Psoas muscle (tissue), 8 donors: ENCODE data around the gene AGPS. TPM values are rescaled to one million over a fixed set of nuclear protein-coding genes. Genes with fewer than 3 reads are reported as not detected.

ENCODE experiments used
- ATAC-seq, 4 donors: fragments of 200-7000 bp; cut with Tn5 transposase; one replicate each; pipeline ENCODE4 v1.9.1; 2020; ENCODE audit warnings: moderate library complexity in 3 of 4, mild to moderate bottlenecking in 2 of 4
- DNase-seq, 2 donors: peaks; one replicate each; pipeline ENCODE4 v3.0.0-alpha.2; 2020
- H3K27ac ChIP-seq: fragments of 200-600 bp; one replicate; pipeline ENCODE4 v1.8.0; 2022
- H3K27me3 ChIP-seq, 3 donors: fragments of 200-600 bp in 1 of 3; one replicate each; pipeline versions ENCODE4 v1.6.1 to v1.8.0; 2013 to 2022; ENCODE audit warnings: low read length in 2 of 3, mild to moderate bottlenecking in 2 of 3, moderate library complexity in 1 of 3; ENCODE audit not compliant: insufficient read depth in 3 of 3
- H3K36me3 ChIP-seq, 2 donors: fragments of 200-600 bp in 1 of 2; one replicate each; pipeline versions ENCODE4 v1.6.1 to v1.8.0; 2013 to 2022; ENCODE audit warnings: low read depth in 1 of 2, mild to moderate bottlenecking in 1 of 2, moderate library complexity in 1 of 2; ENCODE audit not compliant: insufficient read depth in 1 of 2
- H3K4me1 ChIP-seq: fragments of 200-600 bp; one replicate; pipeline ENCODE4 v1.8.0; 2022
- H3K4me3 ChIP-seq: fragments of 200-600 bp; one replicate; pipeline ENCODE4 v1.8.0; 2022; ENCODE audit warnings: mild to moderate bottlenecking
- H3K9me3 ChIP-seq: fragments of 200-600 bp; one replicate; pipeline ENCODE4 v1.8.0; 2022
- CTCF ChIP-seq: fragments of 200-600 bp; IDR thresholded peaks from one replicate; pipeline ENCODE4 v1.8.0; 2022; ENCODE audit warnings: antibody characterized with exemption
- WGBS, 3 donors: extraction: QIAGEN DNeasy Blood & Tissue Kit; methylation state at CpG; one replicate each; pipeline versions ENCODE4 v1.1.6 to v1.1.7; 2013; 5-methylcytosine and 5-hydroxymethylcytosine counted together
- intact Hi-C, 2 donors: fragments of 100-400 bp; cut with DNase I; formaldehyde crosslinking; loops; one replicate each; pipeline versions ENCODE4 v1.11.0 to v1.14.2; 2022
- polyA plus RNA-seq, 3 donors: library from polyadenylated mRNA; stranded (reverse); fragments of 200-250 nt; gene quantifications; one replicate each; pipeline ENCODE4 v1.2.3, GENCODE V29; 2013
- total RNA-seq, 4 donors: library from RNA; stranded (reverse); fragmentation: NEBNext Ultra II Directional in 2 of 4; extraction: Animal tissue kit (Norgen Biotek cat#: 25700) in 2 of 4; gene quantifications; one replicate each; pipeline versions ENCODE4 v1.2.1 to v1.2.4, GENCODE V29; 2021 to 2023
- donor health status: healthy with polysubstance abuse.
- donor health status: DM: no; HTN: no; CAD: no; lungs with moderate emphysema.
- donor health status: Bipolar disorder and iron deficiency.
- donor health status: healthy.
- donor health status: DM: yes; HTN: yes; CAD: no.
- donor health status: DM: no; HTN: no; CAD: no.
- donor health status: DM: no; HTN: no; CAD: no.
- donor health status: DM: yes; HTN: yes; CAD: no.

Gene AGPS
- total and polyA plus RNA-seq, 7 donors, result 7.8 to 32.2 (median 26.6) TPM

GRCh38 chr2:177582000-177582399 lies 189.4 kb downstream of the AGPS start:
- no peak for DNase-seq
- no peak for TF ChIP-seq CTCF
- no peaks in the 10 kb centered on the region for H3K36me3 ChIP-seq

GRCh38 chr2:177584030-177584692 lies 191.6 kb downstream of the AGPS start:
- 93 to 96% (median 95%) methylated on average over 6 of the region's 6 CpGs for WGBS, 3 donors
- no peak for TF ChIP-seq CTCF
- Histone ChIP-seq H3K27ac (no peak overlapping the region), H3K36me3 (no peaks in the 10 kb centered on the region), H3K9me3 (no peaks in the 10 kb centered on the region), H3K4me3 (no peak overlapping the region), H3K27me3 (no peaks in the 10 kb centered on the region), H3K4me1 (no peaks in the 10 kb centered on the region)
- DNase-seq (no peak), ATAC-seq (no peak)
- intact Hi-C loops, result no loop called here

More at GRCh38 chr2:177582000-177582399, 189.4 kb downstream of the AGPS start:
- ATAC-seq, result no peak
- Histone ChIP-seq H3K4me1 (no peaks in the 10 kb centered on the region), H3K27ac (no peak overlapping the region), H3K4me3 (no peak overlapping the region), H3K27me3 (no peaks in the 10 kb centered on the region), H3K9me3 (no peaks in the 10 kb centered on the region)
- WGBS, 3 donors, result 91 to 100% (median 95%) methylated on average over 1 of the region's 1 CpG
- intact Hi-C loops, result no loop called here

- Histone ChIP-seq H3K27ac (no peak overlapping the region), H3K4me3 (no peak overlapping the region), H3K27me3 (no peaks in the 10 kb centered on the region), H3K4me1 (no peaks in the 10 kb centered on the region), H3K9me3 (no peaks in the 10 kb centered on the region), H3K36me3 (no peaks in the 10 kb centered on the region)
- DNase-seq (no peak), ATAC-seq (peak; percentile 36 to 65 (median 45))
- intact Hi-C loops, result no loop called here
- 26 to 40% (median 29%) methylated on average over 5 of the region's 5 CpGs for WGBS, 3 donors
- no peak for TF ChIP-seq CTCF
Measured at GRCh38 chr2:177585234-177585863, 192.8 kb downstream of the AGPS start.

GRCh38 chr2:177586154-177586553 lies 193.6 kb downstream of the AGPS start:
- ATAC-seq (no peak), DNase-seq (no peak)
- Histone ChIP-seq H3K4me1 (no peaks in the 10 kb centered on the region), H3K36me3 (no peaks in the 10 kb centered on the region), H3K9me3 (no peaks in the 10 kb centered on the region), H3K4me3 (no peak overlapping the region), H3K27ac (no peak overlapping the region), H3K27me3 (no peaks in the 10 kb centered on the region)
- 53 to 78% (median 61%) methylated on average over 1 of the region's 1 CpG for WGBS, 3 donors
- no peak for TF ChIP-seq CTCF
- intact Hi-C loops, result no loop called here
